Measurements from ENCODE around the gene NCOA4. TPM values are rescaled to one million over a fixed set of nuclear protein-coding genes. Genes with fewer than 3 reads are reported as not detected.

Gene NCOA4
- total and polyA plus RNA-seq, 4 donors: 40.5 to 281 (median 109) TPM

DNA sequence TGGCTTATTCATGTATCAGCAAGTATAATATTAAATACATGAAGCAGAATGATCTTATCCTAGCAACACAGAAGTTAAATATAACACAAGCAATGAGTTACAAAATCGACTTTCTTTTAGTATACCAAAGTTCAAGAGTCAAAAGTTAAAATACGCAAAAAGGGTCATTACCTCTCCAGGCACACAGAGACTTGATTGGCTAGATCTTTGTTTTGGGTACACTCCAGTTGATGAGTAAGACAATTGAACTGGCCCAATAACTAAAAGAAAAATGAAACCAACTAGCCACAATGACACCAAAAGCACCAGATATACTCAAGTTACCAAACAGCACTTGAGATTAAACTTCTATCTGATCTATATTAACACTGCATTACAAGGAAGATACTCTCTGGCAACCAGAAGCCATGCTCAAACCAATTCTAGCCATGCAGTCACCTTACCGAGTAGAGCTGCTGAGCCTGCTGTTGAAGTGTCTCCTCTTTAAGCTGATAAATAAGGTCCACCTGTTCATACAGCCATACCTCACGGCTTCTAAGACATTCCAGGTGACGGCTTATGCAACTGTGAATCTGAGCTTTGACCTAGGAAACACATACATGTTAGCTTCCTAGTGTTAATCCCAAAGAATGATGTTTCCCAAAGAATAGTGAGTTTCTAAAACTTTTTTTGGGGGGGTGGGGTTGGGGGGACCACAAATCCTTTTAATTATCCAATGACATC lies 15.6 kb downstream of the NCOA4 start:
- H3K4me3 ChIP-seq: no peak overlapping the region
- no peaks in the 10 kb centered on the region for H3K27me3 ChIP-seq (ENCODE audit: control insufficient read depth in 3 of 3, insufficient read depth in 3 of 3, low read length in 2 of 3)
- no peak for ATAC-seq (ENCODE audit: insufficient read depth, low FRiP score)
- H3K27ac ChIP-seq (ENCODE audit: low read depth in 1 of 2, low read length in 1 of 2): no peak overlapping the region
- H3K4me1 ChIP-seq (ENCODE audit: control insufficient read depth in 5 of 5, insufficient read depth in 5 of 5, low read length in 5 of 5): peaks cover 0 to 30% (median 4%) of the 10 kb centered on the region in 5 donors
- H3K36me3 ChIP-seq (ENCODE audit: control insufficient read depth in 4 of 4, insufficient read depth in 4 of 4, low read length in 4 of 4): peaks cover 21 to 32% (median 26%) of the 10 kb centered on the region in 4 donors
- H3K9ac ChIP-seq (ENCODE audit: insufficient read depth in 1 of 2, low read length in 2 of 2): no peak overlapping the region
- WGBS, 2 donors: 86 to 92% methylated on average over 5 of the region's 5 CpGs
- no peaks in the 10 kb centered on the region for H3K9me3 ChIP-seq (ENCODE audit: control insufficient read depth in 4 of 4, insufficient read depth in 3 of 4, low read length in 3 of 4)
- DNase-seq: no peak
- TF ChIP-seq, protein P1, sequence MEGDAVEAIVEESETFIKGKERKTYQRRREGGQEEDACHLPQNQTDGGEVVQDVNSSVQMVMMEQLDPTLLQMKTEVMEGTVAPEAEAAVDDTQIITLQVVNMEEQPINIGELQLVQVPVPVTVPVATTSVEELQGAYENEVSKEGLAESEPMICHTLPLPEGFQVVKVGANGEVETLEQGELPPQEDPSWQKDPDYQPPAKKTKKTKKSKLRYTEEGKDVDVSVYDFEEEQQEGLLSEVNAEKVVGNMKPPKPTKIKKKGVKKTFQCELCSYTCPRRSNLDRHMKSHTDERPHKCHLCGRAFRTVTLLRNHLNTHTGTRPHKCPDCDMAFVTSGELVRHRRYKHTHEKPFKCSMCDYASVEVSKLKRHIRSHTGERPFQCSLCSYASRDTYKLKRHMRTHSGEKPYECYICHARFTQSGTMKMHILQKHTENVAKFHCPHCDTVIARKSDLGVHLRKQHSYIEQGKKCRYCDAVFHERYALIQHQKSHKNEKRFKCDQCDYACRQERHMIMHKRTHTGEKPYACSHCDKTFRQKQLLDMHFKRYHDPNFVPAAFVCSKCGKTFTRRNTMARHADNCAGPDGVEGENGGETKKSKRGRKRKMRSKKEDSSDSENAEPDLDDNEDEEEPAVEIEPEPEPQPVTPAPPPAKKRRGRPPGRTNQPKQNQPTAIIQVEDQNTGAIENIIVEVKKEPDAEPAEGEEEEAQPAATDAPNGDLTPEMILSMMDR (IDR thresholded peaks at IDR 0.05; ENCODE audit: control extremely low read depth, extremely low read depth): no peak

DNA sequence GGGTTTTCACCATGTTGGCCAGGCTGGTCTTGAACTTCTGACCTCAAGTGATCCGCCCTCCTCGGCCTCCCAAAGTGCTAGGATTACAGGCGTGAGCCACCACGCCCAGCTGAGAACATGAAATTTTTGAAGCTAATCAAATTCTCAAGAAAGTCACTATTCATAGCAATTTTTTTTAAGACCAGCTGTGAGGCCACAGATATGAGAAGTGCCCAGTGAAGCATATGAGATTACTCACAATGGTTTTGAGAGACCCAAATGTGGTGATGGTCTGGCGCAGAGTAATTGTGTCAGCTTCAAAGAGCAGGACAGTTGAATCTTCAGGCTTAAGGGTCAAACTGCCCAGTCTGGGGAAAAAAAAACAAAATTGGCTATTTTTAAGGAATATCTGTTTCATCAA lies 16.2 kb downstream of the NCOA4 start:
- no peak for DNase-seq
- H3K4me3 ChIP-seq: no peak overlapping the region
- peaks cover 0 to 25% (median under 1%) of the 10 kb centered on the region in 5 donors for H3K4me1 ChIP-seq (ENCODE audit: control insufficient read depth in 5 of 5, insufficient read depth in 5 of 5, low read length in 5 of 5)
- TF ChIP-seq, protein P1 (IDR thresholded peaks at IDR 0.05; ENCODE audit: control extremely low read depth, extremely low read depth): no peak
- H3K9ac ChIP-seq (ENCODE audit: insufficient read depth in 1 of 2, low read length in 2 of 2): no peak overlapping the region
- ATAC-seq (ENCODE audit: insufficient read depth, low FRiP score): no peak
- H3K9me3 ChIP-seq (ENCODE audit: control insufficient read depth in 4 of 4, insufficient read depth in 3 of 4, low read length in 3 of 4): no peaks in the 10 kb centered on the region
- no peak overlapping the region for H3K27ac ChIP-seq (ENCODE audit: low read depth in 1 of 2, low read length in 1 of 2)
- 93 to 94% methylated on average over 5 of the region's 5 CpGs for WGBS, 2 donors
- H3K36me3 ChIP-seq (ENCODE audit: control insufficient read depth in 4 of 4, insufficient read depth in 4 of 4, low read length in 4 of 4): peaks cover 24 to 36% (median 30%) of the 10 kb centered on the region in 4 donors
- no peaks in the 10 kb centered on the region for H3K27me3 ChIP-seq (ENCODE audit: control insufficient read depth in 3 of 3, insufficient read depth in 3 of 3, low read length in 2 of 3)

DNA sequence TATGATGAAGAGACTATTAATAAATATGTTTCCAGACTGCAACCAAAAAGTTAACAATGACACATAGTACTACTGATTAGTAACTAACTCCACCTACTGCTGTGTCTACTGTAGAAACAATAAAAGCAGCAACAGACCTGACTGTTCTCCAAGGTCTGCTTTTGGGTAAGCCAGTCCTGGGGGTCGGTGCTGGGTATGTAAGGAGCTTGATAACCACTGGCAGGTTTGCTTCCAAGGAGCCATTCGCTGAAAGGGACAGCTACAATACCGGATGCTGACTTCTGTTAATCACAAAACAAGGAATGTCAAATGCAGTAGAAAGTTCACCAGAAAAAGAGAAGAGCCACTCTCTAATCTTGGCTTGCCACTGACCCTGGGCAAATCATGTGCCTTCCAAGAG lies 17.7 kb downstream of the NCOA4 start:
- TF ChIP-seq, protein P1 (IDR thresholded peaks at IDR 0.05; ENCODE audit: control extremely low read depth, extremely low read depth): no peak
- no peaks in the 10 kb centered on the region for H3K9me3 ChIP-seq (ENCODE audit: control insufficient read depth in 4 of 4, insufficient read depth in 3 of 4, low read length in 3 of 4)
- no peak overlapping the region for H3K9ac ChIP-seq (ENCODE audit: insufficient read depth in 1 of 2, low read length in 2 of 2)
- no peak overlapping the region for H3K27ac ChIP-seq (ENCODE audit: low read depth in 1 of 2, low read length in 1 of 2)
- peaks cover 26 to 50% (median 41%) of the 10 kb centered on the region in 4 donors for H3K36me3 ChIP-seq (ENCODE audit: control insufficient read depth in 4 of 4, insufficient read depth in 4 of 4, low read length in 4 of 4)
- 88 to 97% methylated on average over 3 of the region's 3 CpGs for WGBS, 2 donors
- ATAC-seq (ENCODE audit: insufficient read depth, low FRiP score) (no peak), DNase-seq (no peak)
- peaks cover 0 to 15% (median 0%) of the 10 kb centered on the region in 5 donors for H3K4me1 ChIP-seq (ENCODE audit: control insufficient read depth in 5 of 5, insufficient read depth in 5 of 5, low read length in 5 of 5)
- H3K27me3 ChIP-seq (ENCODE audit: control insufficient read depth in 3 of 3, insufficient read depth in 3 of 3, low read length in 2 of 3): no peaks in the 10 kb centered on the region
- no peak overlapping the region for H3K4me3 ChIP-seq
